H9 (cell line): ENCODE measurements around the gene GATD1. TPM values are rescaled to one million over a fixed set of nuclear protein-coding genes. Genes with fewer than 3 reads are reported as not detected.

Source experiments
- DNase-seq: peaks from one replicate; pipeline ENCODE4 v3.0.0-alpha.2; 2017
- H2AFZ ChIP-seq: one replicate; pipeline ENCODE4 v1.6.1; 2013; ENCODE audit warnings: mild to moderate bottlenecking, low read length, control low read depth, moderate library complexity
- H2AK5ac ChIP-seq: 2 replicates; pipeline ENCODE4 v1.6.1; 2013; ENCODE audit warnings: low read length, control low read depth, mixed read lengths; ENCODE audit not compliant: insufficient read length
- H2BK120ac ChIP-seq: one replicate; pipeline ENCODE4 v1.6.1; 2013; ENCODE audit warnings: low read depth, mild to moderate bottlenecking, low read length, control low read depth, inconsistent platforms; ENCODE audit not compliant: poor library complexity, severe bottlenecking
- H2BK12ac ChIP-seq: 2 replicates; pipeline ENCODE4 v1.6.1; 2013; ENCODE audit warnings: low read length, control low read depth, mixed read lengths, low read depth; ENCODE audit not compliant: insufficient read length
- H2BK15ac ChIP-seq: 2 replicates; pipeline ENCODE4 v1.6.1; 2013; ENCODE audit warnings: low read depth, low read length, control low read depth
- H2BK20ac ChIP-seq: one replicate; pipeline ENCODE4 v1.6.1; 2013; ENCODE audit warnings: low read depth, mild to moderate bottlenecking, low read length, control low read depth, inconsistent platforms; ENCODE audit not compliant: poor library complexity, severe bottlenecking
- H2BK5ac ChIP-seq: 2 replicates; pipeline ENCODE4 v1.6.1; 2013; ENCODE audit warnings: low read length, control low read depth, mixed read lengths; ENCODE audit not compliant: insufficient read length
- H3K14ac ChIP-seq: 2 replicates; pipeline ENCODE4 v1.6.1; 2013; ENCODE audit warnings: low read length, control low read depth; ENCODE audit not compliant: insufficient read depth
- H3K18ac ChIP-seq: 2 replicates; pipeline ENCODE4 v1.6.1; 2013; ENCODE audit warnings: low read depth, mild to moderate bottlenecking, mixed read lengths, low read length, control low read depth; ENCODE audit not compliant: insufficient read length
- H3K23ac ChIP-seq: 2 replicates; pipeline ENCODE4 v1.6.1; 2013; ENCODE audit warnings: low read length, control low read depth, mixed read lengths, low read depth; ENCODE audit not compliant: insufficient read length
- H3K23me2 ChIP-seq: 2 replicates; pipeline ENCODE4 v1.6.1; 2013; ENCODE audit warnings: low read depth, mild to moderate bottlenecking, mixed read lengths, low read length, control low read depth; ENCODE audit not compliant: insufficient read length, poor library complexity, severe bottlenecking
- H3K27ac ChIP-seq: 2 replicates; pipeline ENCODE4 v1.5.1; 2013; ENCODE audit warnings: low read length, control low read depth, mixed read lengths, low read depth; ENCODE audit not compliant: insufficient read length
- H3K27me3 ChIP-seq: 2 replicates; pipeline ENCODE4 v1.6.1; 2013; ENCODE audit warnings: low read length, control low read depth, inconsistent platforms; ENCODE audit not compliant: insufficient read depth
- H3K4ac ChIP-seq: 2 replicates; pipeline ENCODE4 v1.6.1; 2013; ENCODE audit warnings: low read depth, mild to moderate bottlenecking, control low read depth, inconsistent platforms, low read length, moderate library complexity
- H3K4me1 ChIP-seq: 2 replicates; pipeline ENCODE4 v1.6.1; 2013; ENCODE audit warnings: low read length, control low read depth, inconsistent platforms; ENCODE audit not compliant: insufficient read depth
- H3K4me2 ChIP-seq: 2 replicates; pipeline ENCODE4 v1.6.1; 2013; ENCODE audit warnings: low read length, control low read depth, mixed read lengths; ENCODE audit not compliant: insufficient read length, insufficient read depth
- H3K56ac ChIP-seq: 2 replicates; pipeline ENCODE4 v1.6.1; 2013; ENCODE audit warnings: low read depth, mild to moderate bottlenecking, mixed read lengths, low read length, control low read depth; ENCODE audit not compliant: insufficient read length
- H3K79me1 ChIP-seq: 2 replicates; pipeline ENCODE4 v1.6.1; 2013; ENCODE audit warnings: low read depth, mild to moderate bottlenecking, moderate library complexity, low read length, control low read depth, inconsistent platforms; ENCODE audit not compliant: insufficient read depth, poor library complexity, severe bottlenecking
- H3K79me2 ChIP-seq: 2 replicates; pipeline ENCODE4 v1.6.1; 2013; ENCODE audit warnings: low read length, control low read depth, inconsistent platforms; ENCODE audit not compliant: insufficient read depth
- H3K9ac ChIP-seq: 2 replicates; pipeline ENCODE4 v1.6.1; 2013; ENCODE audit warnings: low read length, control low read depth, mixed read lengths; ENCODE audit not compliant: insufficient read length; ENCODE audit errors: extremely low read depth
- H3K9me3 ChIP-seq: one replicate; pipeline ENCODE4 v1.6.1; 2013; ENCODE audit warnings: low read depth, low read length, inconsistent platforms; ENCODE audit not compliant: control insufficient read depth
- H3T11ph ChIP-seq: one replicate; pipeline ENCODE4 v1.6.1; 2013; ENCODE audit warnings: mild to moderate bottlenecking, low read length, control low read depth, inconsistent platforms
- H4K20me1 ChIP-seq: one replicate; pipeline ENCODE4 v1.6.1; 2013; ENCODE audit not compliant: control insufficient read depth, insufficient read length, insufficient read depth
- H4K5ac ChIP-seq: 2 replicates; pipeline ENCODE4 v1.6.1; 2013; ENCODE audit warnings: low read depth, mild to moderate bottlenecking, mixed read lengths, low read length, control low read depth; ENCODE audit not compliant: insufficient read length
- H4K8ac ChIP-seq: replicated peaks from 2 replicates; pipeline ENCODE4 v1.6.1; 2013; ENCODE audit warnings: low read length, control low read depth, mixed read lengths, low read depth; ENCODE audit not compliant: insufficient read length
- H4K91ac ChIP-seq: 2 replicates; pipeline ENCODE4 v1.6.1; 2013; ENCODE audit warnings: low read depth, mild to moderate bottlenecking, moderate library complexity, mixed read lengths, low read length, control low read depth; ENCODE audit not compliant: insufficient read length
- H3K27ac Mint-ChIP-seq, 3 experiments: 2 replicates in 2 of 3; 3 replicates in 1 of 3; pipeline ENCODE4 v1.8.0; 2020 to 2021; ENCODE audit warnings: mixed read lengths in 3 of 3, mild to moderate bottlenecking in 1 of 3, moderate library complexity in 1 of 3
- H3K27me3 Mint-ChIP-seq: 2 replicates; pipeline ENCODE4 v1.8.0; 2021; ENCODE audit warnings: low read depth, mild to moderate bottlenecking, moderate library complexity, mixed read lengths
- H3K36me3 Mint-ChIP-seq, 3 experiments: 2 replicates in 2 of 3; 3 replicates in 1 of 3; pipeline ENCODE4 v1.8.0; 2020 to 2021; ENCODE audit warnings: low read depth in 3 of 3, mixed read lengths in 3 of 3; ENCODE audit not compliant: insufficient read depth in 1 of 3
- H3K4me1 Mint-ChIP-seq, 2 experiments: 2 replicates each; pipeline ENCODE4 v1.8.0; 2020; ENCODE audit warnings: mixed read lengths in 2 of 2
- H3K4me3 Mint-ChIP-seq, 2 experiments: 2 replicates in 1 of 2; 3 replicates in 1 of 2; pipeline ENCODE4 v1.8.0; 2020 to 2021; ENCODE audit warnings: mild to moderate bottlenecking in 2 of 2, mixed read lengths in 2 of 2, moderate library complexity in 1 of 2
- H3K9me3 Mint-ChIP-seq, 2 experiments: 2 replicates in 1 of 2; 3 replicates in 1 of 2; pipeline ENCODE4 v1.8.0; 2020; ENCODE audit warnings: mild to moderate bottlenecking in 2 of 2, mixed read lengths in 2 of 2, moderate library complexity in 1 of 2
- WGBS: extraction: QIAGEN DNeasy Blood & Tissue Kit; methylation state at CpG from one replicate; pipeline ENCODE4 v1.1.7; 2013; ENCODE audit warnings: missing lambda C conversion rate, low lambda C conversion rate, mixed read lengths; ENCODE audit not compliant: insufficient read length; ENCODE audit errors: extremely low coverage; 5-methylcytosine and 5-hydroxymethylcytosine counted together
- total RNA-seq: library from RNA; stranded (reverse); gene quantifications from 2 replicates; pipeline ENCODE4 v1.2.1, GENCODE V29; 2021
- TF ChIP-seq, protein P1 (sequence below): fragments of 200-600 bp; sonication (generic); conservative IDR thresholded peaks from 3 replicates; pipeline ENCODE4 v1.8.0; 2021; ENCODE audit warnings: antibody characterized with exemption, mild to moderate bottlenecking

GATD1 gene
- total RNA-seq, 1 experiment from 2014 or later: 60.0 TPM

DNA sequence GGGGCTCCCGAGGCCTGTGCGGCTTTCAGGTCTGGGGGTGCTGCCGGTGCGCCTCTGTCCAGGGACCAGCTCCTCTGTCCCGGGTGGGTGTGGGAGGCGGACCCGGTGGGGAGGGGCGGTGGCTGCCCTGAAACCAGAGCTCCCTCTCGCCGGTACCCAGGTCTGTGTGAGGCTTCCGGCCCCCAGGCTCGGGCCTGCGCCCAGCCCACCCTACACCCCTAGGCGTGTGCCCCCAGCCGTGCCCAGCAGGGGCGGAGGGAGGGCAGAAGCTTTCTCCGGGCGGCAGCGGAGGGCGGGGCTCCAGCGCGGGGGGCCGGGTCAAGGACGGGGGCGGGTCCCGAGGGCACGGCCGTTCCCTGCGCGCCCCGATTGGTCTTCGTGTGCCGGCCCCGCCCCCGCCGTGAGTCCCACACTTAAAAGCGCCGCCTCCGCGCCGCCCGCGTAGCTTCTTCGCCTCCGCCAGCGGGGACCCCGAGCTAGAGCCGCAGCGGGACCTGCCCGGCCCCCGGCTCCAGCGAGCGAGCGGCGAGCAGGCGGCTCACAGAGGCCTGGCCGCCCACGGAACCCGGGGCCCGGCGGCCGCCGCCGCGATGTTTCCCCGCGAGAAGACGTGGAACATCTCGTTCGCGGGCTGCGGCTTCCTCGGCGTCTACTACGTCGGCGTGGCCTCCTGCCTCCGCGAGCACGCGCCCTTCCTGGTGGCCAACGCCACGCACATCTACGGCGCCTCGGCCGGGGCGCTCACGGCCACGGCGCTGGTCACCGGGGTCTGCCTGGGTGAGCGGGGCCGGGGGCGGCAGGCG lies 42.0 kb upstream of the GATD1 start:
- Histone ChIP-seq H2BK5ac (no peak overlapping the region), H2AFZ (no peak overlapping the region), H3K4me1 (no peaks in the 10 kb centered on the region), H3K56ac (no peak overlapping the region), H3K27ac (no peak overlapping the region), H3K27me3 (no peaks in the 10 kb centered on the region), H3K9ac (peak overlapping the region; percentile 50), H3T11ph (no peak overlapping the region), H3K79me2 (no peaks in the 10 kb centered on the region), H3K14ac (no peak overlapping the region), H2BK12ac (no peak overlapping the region), H3K18ac (no peak overlapping the region), H3K79me1 (no peaks in the 10 kb centered on the region), H3K9me3 (no peaks in the 10 kb centered on the region), H3K23ac (no peak overlapping the region), H2AK5ac (no peak overlapping the region), H4K5ac (no peak overlapping the region), H3K4ac (no peak overlapping the region), H4K8ac (no peak overlapping the region), H2BK120ac (no peak overlapping the region), H4K91ac (no peak overlapping the region), H2BK15ac (no peak overlapping the region), H3K4me2 (peak overlapping the region; percentile 46), H4K20me1 (no peaks in the 10 kb centered on the region), H2BK20ac (no peak overlapping the region), H3K23me2 (peaks cover 5% of the 10 kb centered on the region)
- peaks cover 10 to 21% of the 10 kb centered on the region in 2 experiments for H3K4me1 Mint-ChIP-seq
- WGBS: no CpG with 5 or more reads among the region's 96 CpGs
- H3K27me3 Mint-ChIP-seq: peaks cover 2% of the 10 kb centered on the region; the same call in 1 of the 2 replicates
- H3K4me3 Mint-ChIP-seq: peak overlapping the region; percentile 76 to 87
- no peaks in the 10 kb centered on the region; a peak in 1 of 5 replicates for H3K9me3 Mint-ChIP-seq
- peaks cover 2 to 18% (median 8%) of the 10 kb centered on the region in 3 experiments; a peak in 6 of 7 replicates for H3K36me3 Mint-ChIP-seq
- DNase-seq: peak; percentile 90
- H3K27ac Mint-ChIP-seq: no peak overlapping the region
- TF ChIP-seq, protein P1, sequence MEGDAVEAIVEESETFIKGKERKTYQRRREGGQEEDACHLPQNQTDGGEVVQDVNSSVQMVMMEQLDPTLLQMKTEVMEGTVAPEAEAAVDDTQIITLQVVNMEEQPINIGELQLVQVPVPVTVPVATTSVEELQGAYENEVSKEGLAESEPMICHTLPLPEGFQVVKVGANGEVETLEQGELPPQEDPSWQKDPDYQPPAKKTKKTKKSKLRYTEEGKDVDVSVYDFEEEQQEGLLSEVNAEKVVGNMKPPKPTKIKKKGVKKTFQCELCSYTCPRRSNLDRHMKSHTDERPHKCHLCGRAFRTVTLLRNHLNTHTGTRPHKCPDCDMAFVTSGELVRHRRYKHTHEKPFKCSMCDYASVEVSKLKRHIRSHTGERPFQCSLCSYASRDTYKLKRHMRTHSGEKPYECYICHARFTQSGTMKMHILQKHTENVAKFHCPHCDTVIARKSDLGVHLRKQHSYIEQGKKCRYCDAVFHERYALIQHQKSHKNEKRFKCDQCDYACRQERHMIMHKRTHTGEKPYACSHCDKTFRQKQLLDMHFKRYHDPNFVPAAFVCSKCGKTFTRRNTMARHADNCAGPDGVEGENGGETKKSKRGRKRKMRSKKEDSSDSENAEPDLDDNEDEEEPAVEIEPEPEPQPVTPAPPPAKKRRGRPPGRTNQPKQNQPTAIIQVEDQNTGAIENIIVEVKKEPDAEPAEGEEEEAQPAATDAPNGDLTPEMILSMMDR: no peak
